ENCODE results near the gene SLC39A13.

Gene SLC39A13

GRCh38 chr11:47406896-47407745 lies 1.3 kb upstream of the SLC39A13 start:
- no peak for DNase-seq

- no peak for DNase-seq
Observed at GRCh38 chr11:47408598-47409439, 429 bp downstream of the SLC39A13 start.

- no peak for DNase-seq
Observed at GRCh38 chr11:47409440-47410369, 1.3 kb downstream of the SLC39A13 start.

GRCh38 chr11:47410370-47411264 lies 2.2 kb downstream of the SLC39A13 start:
- no peak for DNase-seq

- DNase-seq, result no peak
Observed at GRCh38 chr11:47411884-47412746, 3.7 kb downstream of the SLC39A13 start.

- no peak for DNase-seq
Observed at GRCh38 chr11:47413351-47413750, 5.0 kb downstream of the SLC39A13 start.

GRCh38 chr11:47413908-47414684 lies 5.7 kb downstream of the SLC39A13 start:
- no peak for DNase-seq

GRCh38 chr11:47414685-47415070 lies 6.3 kb downstream of the SLC39A13 start:
- no peak for DNase-seq

GRCh38 chr11:47415091-47415854 lies 6.9 kb downstream of the SLC39A13 start:
- DNase-seq, result no peak

GRCh38 chr11:47415949-47416472 lies 7.6 kb downstream of the SLC39A13 start:
- DNase-seq, result no peak

GRCh38 chr11:47417712-47418111 lies 9.3 kb downstream of the SLC39A13 start:
- DNase-seq, result no peak

GRCh38 chr11:47418454-47419259 lies 10.3 kb downstream of the SLC39A13 start:
- DNase-seq, result no peak

GRCh38 chr11:47425611-47426010 lies 17.2 kb downstream of the SLC39A13 start:
- no peak for DNase-seq

- peak; percentile 95 for DNase-seq
Observed at GRCh38 chr11:47426062-47426956, 17.9 kb downstream of the SLC39A13 start, which contains the start of gene PSMC3. TSS of gene PSMC3 (minus strand) at chr11:47426439. CDS start at chr11:47426279, 160 bp downstream.

- no peak for DNase-seq
Observed at GRCh38 chr11:47430524-47430923, 22.1 kb downstream of the SLC39A13 start.

- no peak for DNase-seq
Observed at GRCh38 chr11:47431356-47432083, 23.1 kb downstream of the SLC39A13 start.
